Cortex of kidney (tissue), 1 donor: ENCODE results near the gene BMPR1B.
"Not testable (repeated sequence)": the region's sequence is repeated elsewhere in the genome, so short reads cannot be mapped to it uniquely, and the experiment has no call there.

ENCODE experiments used
- DNase-seq: peaks from one replicate; lab custom pipeline; 2025; lab: John Stamatoyannopoulos, UW

BMPR1B gene

DNA sequence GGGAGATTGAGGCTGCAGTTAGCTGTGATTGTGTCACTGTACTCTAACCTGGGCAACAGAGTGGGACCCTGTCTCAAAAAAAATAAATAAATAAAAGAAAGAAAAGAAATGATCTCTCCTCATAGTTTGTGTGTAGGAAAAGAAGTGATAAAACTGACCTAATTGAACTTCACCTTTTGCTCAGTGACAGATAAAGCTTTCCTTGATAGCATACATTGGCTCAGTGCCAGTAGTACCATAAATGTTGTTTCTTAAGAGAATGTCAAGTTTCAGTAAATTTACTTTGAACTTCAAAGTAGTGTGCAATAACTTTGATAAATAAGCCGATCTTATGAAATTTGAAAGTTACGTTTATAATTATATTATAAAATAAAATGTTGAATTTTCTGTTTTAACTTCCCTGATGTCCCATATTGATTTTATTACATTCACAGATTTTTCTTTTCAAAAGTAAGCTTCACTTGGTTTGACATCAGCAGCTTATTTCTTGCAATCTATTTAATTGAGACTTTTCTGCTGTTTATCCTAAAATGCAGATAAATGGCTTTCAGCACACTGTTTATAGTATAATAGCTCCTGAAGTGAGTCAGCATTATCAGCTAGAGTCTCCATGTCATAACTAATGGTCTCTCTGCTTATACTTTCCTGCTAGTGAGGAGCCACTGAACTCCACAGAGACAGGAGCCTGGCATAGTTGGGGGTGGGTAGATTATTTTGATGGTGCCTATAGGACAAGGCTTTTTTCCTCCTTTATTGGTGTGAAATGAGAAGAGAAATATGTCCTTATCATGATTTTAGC lies 330.1 kb downstream of the BMPR1B start:
- DNase-seq, result no peak

DNA sequence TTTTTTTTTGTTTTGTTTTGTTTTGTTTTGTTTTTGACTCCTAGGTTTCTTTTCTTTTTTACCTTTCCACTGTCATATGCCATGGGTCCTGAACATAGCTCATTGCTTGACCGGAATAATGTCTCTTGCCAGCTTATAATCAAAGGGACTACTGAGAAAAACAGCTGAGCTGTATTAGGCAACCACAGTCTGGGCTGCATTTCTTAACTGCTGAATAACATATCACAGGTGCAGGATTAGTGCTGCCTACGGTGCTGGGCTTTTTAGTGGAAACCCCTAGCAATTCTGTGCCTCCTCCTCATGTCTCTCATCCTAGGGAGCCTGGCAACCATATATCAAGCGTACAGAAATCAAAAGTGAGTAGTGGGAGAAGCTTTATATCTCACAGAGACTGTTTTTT lies 333.5 kb downstream of the BMPR1B start:
- DNase-seq, result no peak

DNA sequence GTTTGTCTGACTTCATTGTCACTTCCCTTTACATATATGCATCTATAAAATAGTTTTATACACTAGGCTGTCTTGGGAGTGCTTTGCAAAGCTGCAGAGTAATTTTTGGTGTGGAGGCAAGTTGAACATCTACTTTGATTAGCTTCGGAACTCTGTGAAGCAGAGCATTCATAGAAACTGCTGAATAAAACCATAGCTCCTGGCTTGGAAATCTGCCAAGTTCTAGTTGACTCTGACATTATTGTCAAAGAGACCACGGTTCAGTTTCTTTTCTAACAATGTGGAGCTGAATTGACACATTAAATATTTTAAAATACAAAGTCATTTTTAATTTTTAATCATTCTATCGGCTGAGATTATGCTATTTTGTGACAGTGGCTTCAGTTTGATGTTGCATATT lies 335.0 kb downstream of the BMPR1B start:
- DNase-seq, result no peak

DNA sequence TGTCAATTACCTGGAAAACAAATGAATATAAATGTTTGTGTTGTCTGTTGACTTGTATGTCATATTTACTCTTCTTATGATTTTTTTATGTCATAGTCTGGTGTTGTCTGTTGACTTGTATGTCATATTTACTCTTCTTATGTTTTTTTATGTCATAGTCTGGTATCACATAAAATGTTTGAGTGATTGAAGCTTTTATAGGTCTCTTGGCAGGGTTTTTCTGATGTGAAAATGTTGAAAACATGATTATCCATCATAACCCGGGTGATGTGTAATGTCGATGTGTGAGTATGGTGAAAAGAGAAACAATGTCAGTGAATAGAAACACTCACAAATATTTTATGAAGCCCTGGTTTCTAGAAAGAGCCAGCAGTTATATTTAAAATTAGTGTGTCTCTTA lies 335.7 kb downstream of the BMPR1B start:
- no peak for DNase-seq

DNA sequence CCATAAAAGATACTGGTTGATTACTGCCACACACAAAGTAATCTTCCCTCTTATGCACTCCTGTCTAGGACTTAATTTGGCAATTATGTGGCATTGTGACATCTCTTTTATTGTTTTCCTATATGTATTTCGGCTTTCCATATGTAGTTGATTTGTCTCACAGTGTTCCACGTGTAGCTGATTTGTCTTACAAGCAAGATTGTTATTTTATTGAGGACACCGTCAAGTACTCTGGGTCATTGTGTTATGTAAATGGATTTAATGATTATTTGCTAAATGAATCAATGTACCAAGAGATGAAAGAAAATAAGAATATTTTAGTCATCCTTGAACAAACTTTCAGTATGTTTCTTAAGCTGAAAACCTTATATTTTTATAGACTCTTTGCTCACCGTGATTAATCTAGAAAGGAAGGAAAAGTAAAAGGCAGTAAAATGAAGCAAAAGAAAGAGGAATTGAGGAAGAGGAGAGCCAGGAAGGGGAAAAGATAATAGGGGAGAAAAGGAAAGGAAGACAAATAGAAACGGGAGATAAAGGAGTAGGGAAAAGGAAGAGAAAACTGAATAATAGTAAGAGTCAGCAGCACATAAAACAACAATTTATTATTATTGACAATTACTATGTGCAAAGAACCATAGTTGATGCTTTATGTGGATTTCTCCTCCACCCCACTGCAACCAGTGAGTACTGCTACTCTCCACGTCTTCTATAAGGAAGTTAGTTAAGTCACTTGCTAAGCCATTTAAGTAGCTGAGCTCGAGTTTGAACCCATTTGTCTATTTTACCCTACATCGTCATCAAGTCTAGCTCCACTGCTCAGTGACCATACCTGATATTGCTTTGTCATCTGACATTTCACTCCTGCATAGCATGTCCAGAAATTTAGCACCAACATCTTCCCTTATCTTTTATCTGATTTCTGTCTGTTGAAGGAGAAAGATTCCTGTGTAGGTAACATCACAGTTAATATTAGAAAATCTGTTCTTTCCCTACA lies 336.5 kb downstream of the BMPR1B start:
- no peak for DNase-seq

DNA sequence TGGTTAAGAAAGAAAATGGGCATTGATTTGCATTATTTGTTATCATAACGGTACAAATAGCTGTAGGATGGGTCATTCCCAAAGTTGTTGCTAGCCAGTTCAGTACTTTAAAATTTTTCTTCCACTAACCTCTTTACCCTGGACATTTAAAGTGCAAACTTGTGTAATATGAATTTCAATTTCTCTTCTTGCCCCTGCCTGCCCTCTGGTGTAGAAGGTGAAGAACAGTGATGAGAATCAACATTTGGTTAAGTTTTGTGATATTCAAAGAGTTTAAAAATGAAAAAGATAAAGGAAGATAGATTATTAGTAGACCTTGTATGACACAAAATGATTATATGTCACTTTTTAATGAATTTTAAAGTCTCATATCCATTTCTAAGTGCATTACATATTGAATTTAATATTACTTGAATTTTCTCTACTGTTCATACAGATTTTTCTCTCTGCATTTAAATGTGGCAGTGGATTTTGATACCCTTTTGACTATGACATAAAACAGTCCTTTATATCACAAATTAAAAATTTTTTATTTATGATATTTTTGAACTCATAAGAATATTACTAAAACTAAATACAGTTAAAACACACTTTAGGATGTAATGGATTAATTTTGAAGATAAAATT lies 337.7 kb downstream of the BMPR1B start:
- DNase-seq, result no peak

DNA sequence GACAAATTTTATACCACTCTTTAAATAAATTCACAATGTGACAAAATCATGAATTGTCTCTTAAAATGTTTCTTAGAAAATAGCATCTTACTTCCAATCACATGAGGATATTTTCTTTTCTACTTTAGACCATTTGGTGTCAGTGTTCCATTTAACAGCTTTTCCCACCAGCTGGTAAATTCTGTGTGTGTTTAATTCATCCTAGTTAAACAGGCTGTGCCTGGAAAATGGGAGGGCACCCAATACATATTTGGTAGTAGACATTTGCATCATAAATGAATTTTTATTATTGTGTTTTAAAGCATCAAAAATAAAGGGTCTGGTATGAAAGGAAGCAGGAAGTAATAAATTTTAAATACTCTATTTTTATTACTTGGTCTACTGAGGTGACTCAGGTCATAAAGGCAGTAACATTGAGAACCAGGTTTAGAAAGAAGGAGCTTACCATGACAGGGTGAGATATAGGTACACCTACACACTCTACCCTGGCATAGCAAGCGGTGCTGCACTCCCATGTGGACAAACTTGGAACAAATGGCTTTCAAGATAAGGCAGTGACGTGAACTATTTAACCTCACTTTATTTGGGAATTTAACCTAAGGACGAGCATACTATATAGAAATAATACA lies 344.5 kb downstream of the BMPR1B start:
- no peak for DNase-seq

DNA sequence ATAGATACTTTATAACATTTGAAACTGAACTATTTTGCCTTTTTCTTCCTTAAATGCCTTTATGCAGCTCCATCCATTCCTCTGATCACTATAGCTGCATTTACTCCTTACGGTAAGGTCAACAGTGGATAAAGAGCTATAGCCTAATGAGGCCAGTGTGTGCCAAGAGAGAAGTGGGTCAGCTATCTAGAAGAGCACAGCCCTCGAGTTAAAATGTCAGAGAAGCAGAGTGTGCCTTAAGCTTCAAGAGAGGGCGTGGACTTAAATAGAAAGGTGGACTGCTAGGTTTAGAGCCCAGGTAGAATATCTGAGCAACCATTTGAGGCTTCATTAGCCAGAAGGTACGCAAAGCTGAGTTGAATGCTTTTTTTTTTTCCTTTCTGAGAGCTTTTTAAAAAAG lies 347.4 kb downstream of the BMPR1B start:
- DNase-seq, result no peak

DNA sequence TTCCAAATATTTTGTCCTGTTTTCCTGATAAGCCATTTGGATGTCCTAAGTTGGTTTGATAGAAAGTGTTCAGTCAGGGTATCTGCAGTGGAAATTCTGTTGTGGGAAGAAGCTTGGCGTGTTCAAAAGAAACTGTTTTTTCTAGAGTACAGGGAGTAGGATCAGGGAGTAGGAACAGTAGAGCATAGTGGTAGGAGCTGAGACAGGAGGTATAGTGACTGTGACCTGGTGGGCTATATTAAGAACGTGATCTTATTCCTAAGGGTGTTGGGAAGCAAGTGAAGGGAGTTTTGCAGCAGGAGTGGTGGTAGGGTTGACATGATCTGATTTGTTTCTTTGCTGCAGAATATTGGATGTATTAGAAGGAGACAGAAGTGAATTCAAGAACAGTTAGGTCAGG lies 348.2 kb downstream of the BMPR1B start:
- DNase-seq, result no peak

DNA sequence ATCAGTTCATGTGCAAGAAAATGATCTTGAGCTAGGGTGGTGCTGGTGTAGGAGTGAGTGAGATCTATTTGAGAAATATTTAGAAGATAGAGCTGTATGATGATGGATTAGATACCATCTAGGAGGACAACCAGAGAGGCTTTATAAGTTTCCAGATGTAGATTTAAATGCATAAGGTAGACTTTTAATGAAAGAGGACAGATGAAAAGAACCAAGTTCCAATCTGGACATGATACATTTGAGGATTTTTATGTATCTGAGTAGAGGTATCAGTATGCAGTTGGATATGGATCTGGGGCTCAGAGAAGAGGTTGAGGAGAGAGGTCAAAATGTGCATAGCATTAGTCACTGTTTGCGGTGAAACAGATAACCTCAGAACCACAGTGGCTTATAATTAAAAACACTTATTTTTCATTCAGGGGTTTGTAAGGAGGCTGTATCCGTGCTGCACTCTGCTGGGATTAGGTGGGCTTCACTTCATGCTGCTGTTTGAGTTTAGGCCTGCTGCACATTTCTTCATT lies 348.7 kb downstream of the BMPR1B start:
- no peak for DNase-seq

DNA sequence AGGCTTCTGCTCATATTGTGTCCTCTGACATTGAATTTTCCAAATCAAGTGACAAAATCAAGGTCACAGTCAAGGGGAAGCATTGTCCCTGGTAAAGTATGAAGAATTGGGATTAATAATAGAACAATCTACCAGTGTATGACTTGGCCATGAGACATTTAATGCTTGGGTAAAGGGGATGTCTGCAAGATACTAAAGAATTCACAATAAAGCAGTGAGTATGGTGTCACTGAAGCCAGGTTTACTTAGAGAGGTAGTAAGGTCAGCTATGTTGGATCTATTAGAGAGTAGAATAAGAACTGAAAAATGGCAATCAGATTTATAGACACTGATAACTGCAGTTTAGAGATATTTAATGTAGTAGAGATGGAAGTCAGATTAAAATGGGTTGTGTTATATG lies 349.2 kb downstream of the BMPR1B start:
- no peak for DNase-seq

DNA sequence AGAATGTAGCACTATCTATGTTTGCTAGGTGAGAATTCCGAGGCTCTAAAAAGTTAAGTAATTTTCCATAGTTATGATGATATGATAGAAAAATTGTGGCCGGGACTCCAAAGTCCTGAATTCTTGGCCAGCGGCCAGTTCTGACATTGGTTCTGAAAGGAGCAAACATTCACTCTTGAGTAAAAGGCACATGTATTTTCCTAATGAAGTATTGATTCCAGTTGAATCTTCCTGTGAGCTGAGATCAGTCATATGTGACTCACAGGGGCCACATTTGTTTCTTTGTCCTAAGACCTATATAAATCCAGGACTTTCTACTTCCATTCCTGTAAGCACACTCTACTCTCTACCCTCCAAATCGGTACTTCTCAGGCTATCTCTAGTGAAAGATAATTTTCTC lies 349.9 kb downstream of the BMPR1B start:
- no peak for DNase-seq

DNA sequence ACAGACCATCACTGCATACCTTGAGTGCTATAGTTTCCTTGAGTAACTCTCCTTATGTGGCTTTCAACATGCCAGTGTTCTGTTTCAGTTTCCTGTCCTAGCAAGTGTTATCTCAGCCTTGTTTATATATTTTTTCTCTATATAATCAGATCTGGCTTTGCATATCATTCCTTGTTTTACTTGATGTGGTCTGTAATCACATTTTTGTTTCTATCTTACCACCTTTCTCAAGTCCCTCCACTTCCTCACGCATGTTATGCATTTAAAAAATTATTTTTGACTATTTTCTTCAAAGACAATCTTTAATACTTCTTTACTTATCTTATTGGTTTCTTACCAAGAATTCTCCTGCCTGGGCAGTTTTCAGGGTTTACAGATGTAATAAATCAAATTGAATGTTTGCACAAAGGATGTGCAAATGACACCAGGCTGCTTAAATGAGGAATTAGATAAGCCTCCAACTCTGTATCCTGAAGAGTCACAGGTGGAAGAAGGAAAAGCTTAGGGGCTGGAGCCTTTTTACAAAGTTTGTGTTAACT lies 351.2 kb downstream of the BMPR1B start:
- no peak for DNase-seq

DNA sequence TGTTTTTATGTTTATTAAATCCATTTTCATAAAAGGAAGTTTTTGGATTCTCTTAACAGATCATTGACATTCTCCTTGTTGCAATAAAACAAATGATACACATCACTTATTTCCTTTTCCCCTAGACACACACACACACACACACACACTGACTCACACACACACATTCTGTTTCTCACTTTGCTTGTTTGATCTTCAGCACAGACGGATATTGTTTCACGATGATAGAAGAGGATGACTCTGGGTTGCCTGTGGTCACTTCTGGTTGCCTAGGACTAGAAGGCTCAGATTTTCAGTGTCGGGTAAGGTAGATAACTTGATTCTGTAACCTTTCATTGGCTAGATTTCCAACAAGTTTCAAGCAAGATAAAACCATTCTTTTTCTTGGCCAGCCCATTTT lies 356.8 kb downstream of the BMPR1B start:
- DNase-seq, result no peak

DNA sequence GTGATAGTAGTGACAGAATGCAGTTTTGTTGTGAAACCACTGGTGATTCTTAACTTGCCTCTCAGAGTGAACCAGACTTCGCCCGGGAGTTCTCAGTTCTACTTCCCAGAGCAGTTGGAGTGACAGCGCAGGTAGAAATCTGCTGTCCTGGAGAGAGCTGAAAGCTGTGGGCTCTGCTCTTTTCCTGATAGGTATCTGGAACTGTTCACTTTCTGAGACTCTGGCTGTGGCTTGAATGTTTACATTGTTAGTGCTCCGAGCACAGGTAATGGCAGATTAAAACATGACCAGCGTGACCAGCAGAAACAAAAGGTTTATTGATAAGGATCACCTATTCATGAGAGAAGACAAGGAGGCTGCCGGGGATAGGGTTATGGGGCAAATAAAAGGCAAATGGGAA lies 360.7 kb downstream of the BMPR1B start:
- DNase-seq, result no peak

DNA sequence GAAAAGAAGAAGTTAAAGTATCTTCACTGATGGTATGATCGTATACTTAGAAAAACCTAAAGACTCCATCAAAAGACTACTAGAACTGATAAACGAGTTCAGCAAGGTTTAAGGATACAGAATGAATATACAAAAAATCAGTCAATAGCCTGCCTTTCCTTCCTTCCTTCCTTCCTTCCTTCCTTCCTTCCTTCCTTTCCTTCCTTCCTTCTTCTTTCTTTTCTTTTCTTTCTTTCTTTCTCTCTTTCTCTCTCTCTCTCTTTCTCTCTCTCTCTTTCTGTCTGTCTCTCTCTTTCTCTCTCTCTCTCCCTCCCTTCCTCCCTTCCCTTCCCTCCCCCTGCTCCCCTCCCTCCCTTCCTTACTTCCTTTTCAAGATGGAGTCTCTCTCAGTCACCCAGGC lies 362.7 kb downstream of the BMPR1B start:
- no peak for DNase-seq

DNA sequence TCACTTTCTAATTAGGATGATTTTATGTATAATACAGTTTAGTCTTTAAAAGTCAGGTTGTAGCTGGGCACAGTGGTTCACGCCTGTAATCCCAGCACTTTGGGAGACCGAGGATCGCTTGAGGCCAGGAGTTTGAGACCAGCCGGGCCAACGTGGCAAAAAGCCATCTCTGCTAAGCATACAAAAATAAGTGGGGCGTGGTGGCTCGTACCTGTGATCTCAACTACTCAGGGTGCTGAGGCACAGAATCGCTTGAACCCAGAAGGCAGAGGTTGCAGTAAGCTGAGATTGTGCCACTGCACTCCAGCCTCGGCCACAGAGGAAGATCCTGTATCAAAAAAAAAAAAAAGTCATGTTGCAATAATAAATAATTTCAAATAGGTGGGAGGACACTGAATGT lies 364.2 kb downstream of the BMPR1B start:
- DNase-seq, result no peak

DNA sequence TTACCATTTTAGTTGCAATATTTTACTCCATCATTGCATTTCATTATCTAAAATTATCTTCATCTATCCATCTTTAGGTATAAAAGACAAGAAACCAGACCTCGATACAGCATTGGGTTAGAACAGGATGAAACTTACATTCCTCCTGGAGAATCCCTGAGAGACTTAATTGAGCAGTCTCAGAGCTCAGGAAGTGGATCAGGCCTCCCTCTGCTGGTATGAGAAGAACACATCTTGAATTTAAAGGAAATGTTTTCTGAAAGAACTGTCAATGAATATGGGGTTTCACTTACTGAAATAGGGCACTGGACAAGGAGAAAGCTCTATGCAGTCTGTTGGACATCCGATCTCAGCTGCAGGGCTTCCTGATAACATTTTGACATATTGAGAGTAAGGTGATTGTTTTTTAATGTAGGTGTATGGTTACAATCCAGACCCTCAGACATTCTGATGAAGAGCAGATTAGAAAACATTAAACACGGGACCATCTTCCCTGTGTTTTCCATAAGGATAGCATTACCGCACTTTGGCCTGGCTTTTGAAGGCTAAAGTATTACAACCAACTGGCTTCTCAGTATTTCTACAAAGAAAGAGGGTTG lies 367.2 kb downstream of the BMPR1B start:
- no peak for DNase-seq

DNA sequence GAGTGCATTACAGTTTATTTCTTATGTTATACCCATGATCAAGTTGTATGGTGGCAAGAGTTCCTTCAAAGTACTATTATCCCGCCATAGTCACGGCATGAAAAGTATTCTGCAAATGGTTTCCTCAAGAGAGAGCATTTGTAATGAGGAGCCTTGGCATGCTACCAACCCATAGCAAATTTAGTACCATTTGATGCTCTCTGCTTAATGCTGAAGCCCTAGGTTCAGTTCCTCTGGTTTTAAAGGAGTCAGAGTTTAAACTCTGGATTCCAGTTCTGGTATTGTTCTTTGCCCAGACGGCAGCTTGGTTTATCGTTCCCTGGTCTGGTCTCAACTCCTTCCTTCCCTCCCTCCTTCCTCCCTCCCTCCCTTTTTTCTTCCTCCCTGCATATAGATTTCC lies 371.3 kb downstream of the BMPR1B start:
- DNase-seq, result no peak

DNA sequence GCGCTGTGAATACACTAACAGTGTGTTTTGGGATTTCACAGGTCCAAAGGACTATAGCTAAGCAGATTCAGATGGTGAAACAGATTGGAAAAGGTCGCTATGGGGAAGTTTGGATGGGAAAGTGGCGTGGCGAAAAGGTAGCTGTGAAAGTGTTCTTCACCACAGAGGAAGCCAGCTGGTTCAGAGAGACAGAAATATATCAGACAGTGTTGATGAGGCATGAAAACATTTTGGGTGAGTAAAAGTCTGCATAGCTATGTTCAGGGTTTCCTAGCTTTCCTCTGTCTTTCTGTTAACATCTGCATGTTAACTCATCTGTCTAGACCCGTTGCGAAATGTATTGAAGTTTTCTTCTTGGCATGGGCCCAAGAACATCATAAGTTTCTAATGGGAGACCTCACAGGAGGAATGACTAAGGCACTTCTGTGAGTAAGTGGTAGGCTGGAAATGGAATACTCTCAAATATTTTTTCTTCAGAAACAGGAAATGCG lies 372.1 kb downstream of the BMPR1B start:
- DNase-seq, result no peak

DNA sequence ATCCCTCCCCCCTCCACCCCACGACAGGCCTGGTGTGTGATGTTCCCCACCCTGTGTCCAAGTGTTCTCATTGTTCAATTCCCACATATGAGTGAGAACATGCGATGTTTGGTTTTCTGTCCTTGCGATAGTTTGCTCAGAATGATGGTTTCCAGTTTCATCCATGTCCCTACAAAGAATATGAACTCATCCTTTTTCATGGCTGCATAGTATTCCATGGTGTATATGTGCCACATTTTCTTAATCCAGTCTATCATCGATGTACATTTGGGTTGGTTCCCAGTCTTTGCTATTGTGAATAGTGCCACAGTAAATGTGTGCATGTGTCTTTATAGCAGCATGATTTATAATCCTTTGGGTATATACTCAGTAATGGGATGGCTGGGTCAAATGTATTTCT lies 376.3 kb downstream of the BMPR1B start:
- not testable (repeated sequence) for DNase-seq
